Adipocyte (in vitro differentiated cells): ENCODE results near the gene DROSHA.
"Not testable (repeated sequence)": the region's sequence is repeated elsewhere in the genome, so short reads cannot be mapped to it uniquely, and the experiment has no call there.

ENCODE experiments used
- DNase-seq: peaks from one replicate; pipeline ENCODE4 v3.0.0-alpha.2; 2015; ENCODE audit warnings: low read depth
- H3K27me3 ChIP-seq: replicated peaks from 2 replicates; pipeline ENCODE4 v1.7.0; 2013; ENCODE audit warnings: mild to moderate bottlenecking, low read length, moderate library complexity; ENCODE audit not compliant: control insufficient read depth, insufficient read depth
- H3K36me3 ChIP-seq: 2 replicates; pipeline ENCODE4 v1.7.0; 2013; ENCODE audit warnings: low read length, mild to moderate bottlenecking, moderate library complexity; ENCODE audit not compliant: control insufficient read depth, insufficient read depth, severe bottlenecking
- H3K4me1 ChIP-seq: 2 replicates; pipeline ENCODE4 v1.7.0; 2013; ENCODE audit warnings: mild to moderate bottlenecking, low read length, moderate library complexity; ENCODE audit not compliant: control insufficient read depth, insufficient read depth
- H3K4me3 ChIP-seq: 2 replicates; pipeline ENCODE4 v1.7.0; 2013; ENCODE audit warnings: mild to moderate bottlenecking, low read length, moderate library complexity
- H3K9ac ChIP-seq: 2 replicates; pipeline ENCODE4 v1.7.0; 2013; ENCODE audit warnings: mild to moderate bottlenecking, low read length, moderate library complexity
- H3K9me3 ChIP-seq: 2 replicates; pipeline ENCODE4 v1.7.0; 2013; ENCODE audit warnings: mild to moderate bottlenecking, low read length, moderate library complexity; ENCODE audit not compliant: control insufficient read depth

DROSHA gene

GRCh38 chr5:31377274-31377946 is 154.5 kb downstream of the DROSHA start:
- no peaks in the 10 kb centered on the region for H3K9me3 ChIP-seq
- no peak for DNase-seq
- no peak overlapping the region for H3K4me3 ChIP-seq
- no peaks in the 10 kb centered on the region for H3K36me3 ChIP-seq
- H3K9ac ChIP-seq = no peak overlapping the region
- peaks cover 3% of the 10 kb centered on the region for H3K27me3 ChIP-seq
- peaks cover 5% of the 10 kb centered on the region for H3K4me1 ChIP-seq

- H3K27me3 ChIP-seq = peaks cover 5% of the 10 kb centered on the region
These were observed 155.7 kb downstream of the DROSHA start for GRCh38 chr5:31375999-31376720.

GRCh38 chr5:31372124-31372523 is 159.8 kb downstream of the DROSHA start:
- H3K27me3 ChIP-seq = peaks cover 5% of the 10 kb centered on the region
- no peak overlapping the region for H3K9ac ChIP-seq
- H3K9me3 ChIP-seq = no peaks in the 10 kb centered on the region

More at GRCh38 chr5:31375999-31376720, 155.7 kb downstream of the DROSHA start:
- no peaks in the 10 kb centered on the region for H3K36me3 ChIP-seq
- no peak overlapping the region for H3K9ac ChIP-seq
- no peak for DNase-seq
- peaks cover 5% of the 10 kb centered on the region for H3K4me1 ChIP-seq
- H3K9me3 ChIP-seq = no peaks in the 10 kb centered on the region
- no peak overlapping the region for H3K4me3 ChIP-seq

GRCh38 chr5:31366941-31367340 is 165.0 kb downstream of the DROSHA start:
- no peak overlapping the region for H3K4me3 ChIP-seq
- no peaks in the 10 kb centered on the region for H3K36me3 ChIP-seq
- peaks cover 50% of the 10 kb centered on the region for H3K4me1 ChIP-seq
- no peak overlapping the region for H3K9ac ChIP-seq
- DNase-seq = peak; percentile 12
- H3K27me3 ChIP-seq = no peaks in the 10 kb centered on the region
- H3K9me3 ChIP-seq = no peaks in the 10 kb centered on the region

More at GRCh38 chr5:31372124-31372523, 159.8 kb downstream of the DROSHA start:
- no peak overlapping the region for H3K4me3 ChIP-seq
- no peaks in the 10 kb centered on the region for H3K36me3 ChIP-seq
- H3K4me1 ChIP-seq = peaks cover 6% of the 10 kb centered on the region
- DNase-seq = no peak

- DNase-seq = no peak
- no peak overlapping the region for H3K9ac ChIP-seq
- H3K4me1 ChIP-seq = peaks cover 60% of the 10 kb centered on the region
- H3K9me3 ChIP-seq = no peaks in the 10 kb centered on the region
- no peak overlapping the region for H3K4me3 ChIP-seq
- no peaks in the 10 kb centered on the region for H3K27me3 ChIP-seq
- no peaks in the 10 kb centered on the region for H3K36me3 ChIP-seq
These were observed 166.1 kb downstream of the DROSHA start for GRCh38 chr5:31365776-31366175.

- H3K9me3 ChIP-seq = no peaks in the 10 kb centered on the region
- no peaks in the 10 kb centered on the region for H3K36me3 ChIP-seq
- H3K4me1 ChIP-seq = peaks cover 60% of the 10 kb centered on the region
- DNase-seq = peak; percentile 78
- H3K9ac ChIP-seq = no peak overlapping the region
- H3K27me3 ChIP-seq = no peaks in the 10 kb centered on the region
- peak overlapping the region; percentile 22 for H3K4me3 ChIP-seq
These were observed 166.8 kb downstream of the DROSHA start for GRCh38 chr5:31364881-31365636.

GRCh38 chr5:31362931-31363568 is 168.8 kb downstream of the DROSHA start:
- no peaks in the 10 kb centered on the region for H3K27me3 ChIP-seq
- peak; percentile 22 for DNase-seq
- H3K4me1 ChIP-seq = peaks cover 60% of the 10 kb centered on the region
- peak overlapping the region; percentile 5 for H3K9ac ChIP-seq
- no peaks in the 10 kb centered on the region for H3K9me3 ChIP-seq
- peak overlapping the region; percentile 26 for H3K4me3 ChIP-seq
- no peaks in the 10 kb centered on the region for H3K36me3 ChIP-seq

- no peak overlapping the region for H3K4me3 ChIP-seq
- DNase-seq = peak; percentile 52
These were observed 169.4 kb downstream of the DROSHA start for GRCh38 chr5:31362529-31362900.

GRCh38 chr5:31361704-31362528 is 170.0 kb downstream of the DROSHA start:
- H3K4me3 ChIP-seq, DNase-seq, H3K27me3 ChIP-seq, H3K36me3 ChIP-seq, H3K9me3 ChIP-seq, H3K9ac ChIP-seq: not testable (repeated sequence)
- peaks cover 52% of the 10 kb centered on the region for H3K4me1 ChIP-seq

More at GRCh38 chr5:31362529-31362900, 169.4 kb downstream of the DROSHA start:
- Histone ChIP-seq H3K36me3 (no peaks in the 10 kb centered on the region), H3K4me1 (peaks cover 58% of the 10 kb centered on the region), H3K9ac (peak overlapping the region; percentile 5), H3K9me3 (no peaks in the 10 kb centered on the region), H3K27me3 (no peaks in the 10 kb centered on the region)

GRCh38 chr5:31361234-31361633 is 170.7 kb downstream of the DROSHA start:
- no peaks in the 10 kb centered on the region for H3K36me3 ChIP-seq
- H3K4me3 ChIP-seq = no peak overlapping the region
- no peak overlapping the region for H3K9ac ChIP-seq
- H3K27me3 ChIP-seq = no peaks in the 10 kb centered on the region
- H3K4me1 ChIP-seq = peaks cover 45% of the 10 kb centered on the region
- peak; percentile 30 for DNase-seq
- H3K9me3 ChIP-seq = no peaks in the 10 kb centered on the region
